Measurements from ENCODE around the gene RTP2. TPM values are rescaled to one million over a fixed set of nuclear protein-coding genes. Genes with fewer than 3 reads are reported as not detected.

The RTP2 gene
- total and polyA plus RNA-seq, 9 of the 15 experiments (the other 6 are each of a cell fraction or from before 2014, with no cell fraction given), result not detected

DNA sequence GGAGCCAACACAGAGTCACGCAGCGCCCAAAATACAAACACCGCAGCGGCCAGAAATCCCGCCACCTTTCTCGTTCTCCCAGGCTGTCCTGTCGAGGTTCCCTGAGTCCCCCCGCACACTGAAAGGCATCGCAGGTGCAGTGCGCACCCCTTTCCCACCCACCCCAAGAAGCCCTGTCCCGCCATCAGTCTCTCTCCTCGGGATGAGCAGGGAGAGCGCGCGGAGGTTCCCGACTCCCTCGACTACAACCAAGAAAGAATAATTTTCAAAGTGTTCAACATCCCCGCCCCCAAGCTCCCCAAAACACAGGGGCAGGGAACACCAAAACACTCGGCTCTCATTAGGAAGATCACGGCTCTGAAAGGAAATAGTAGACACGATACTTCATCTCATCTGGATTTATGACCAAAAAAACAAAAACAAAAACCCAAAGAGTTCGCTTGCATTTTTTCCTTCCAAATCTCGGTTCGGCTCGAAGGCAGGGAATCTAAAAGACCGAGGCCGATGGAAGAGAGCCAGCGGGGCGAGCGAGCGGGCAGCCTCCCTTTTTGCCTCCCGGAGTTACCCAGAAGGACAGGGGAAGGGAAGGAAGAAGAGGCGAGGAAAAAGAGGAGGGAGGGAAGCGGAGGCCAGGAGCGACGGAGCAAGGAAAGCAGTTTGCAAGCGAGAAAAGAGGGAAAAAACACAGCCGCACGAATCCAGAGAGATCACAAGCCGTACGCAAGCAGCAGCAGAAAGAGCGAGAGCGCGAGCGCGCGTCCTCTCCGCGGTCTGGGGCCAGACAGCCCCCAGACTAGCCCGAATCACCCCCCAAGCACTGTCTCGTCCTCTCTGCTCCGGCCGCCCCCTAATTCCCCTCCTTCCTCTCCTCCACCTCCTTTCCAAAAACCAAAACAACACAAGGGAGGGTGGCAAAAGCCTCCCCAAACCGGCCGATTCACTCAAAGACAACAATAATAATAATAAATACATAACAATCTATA lies 42.1 kb upstream of the RTP2 start (continued):
- TF ChIP-seq, protein P1, sequence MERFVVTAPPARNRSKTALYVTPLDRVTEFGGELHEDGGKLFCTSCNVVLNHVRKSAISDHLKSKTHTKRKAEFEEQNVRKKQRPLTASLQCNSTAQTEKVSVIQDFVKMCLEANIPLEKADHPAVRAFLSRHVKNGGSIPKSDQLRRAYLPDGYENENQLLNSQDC (CRISPR knock-in tag; IDR thresholded peaks at IDR 0.05), result no peak
- no peak for TF ChIP-seq TOE1 (IDR thresholded peaks at IDR 0.05; ENCODE audit: borderline replicate concordance)
- no peak for TF ChIP-seq TOE1 (CRISPR knock-in tag; IDR thresholded peaks at IDR 0.05; ENCODE audit: borderline replicate concordance, low read depth)
- TF ChIP-seq EP300 (IDR thresholded peaks at IDR 0.05; ENCODE audit: low read length), result no peak
- TF ChIP-seq FOXK2 (conservative IDR thresholded peaks at IDR 0.05 in 1 of 2, IDR thresholded peaks at IDR 0.05 in 1 of 2; ENCODE audit: low read depth in 2 of 2), result 0 out of 4 replicates have a peak, but pooled peaks of 1 of the 2 experiments have one; percentile 59
- no peak for TF ChIP-seq JUN (IDR thresholded peaks at IDR 0.05; ENCODE audit: borderline replicate concordance, low read depth, low read length)
- TF ChIP-seq JUN (CRISPR knock-in tag; IDR thresholded peaks at IDR 0.05; ENCODE audit: borderline replicate concordance), result no peak
- no peak for TF ChIP-seq ZNF644 (tag; IDR thresholded peaks at IDR 0.05; ENCODE audit: low read depth)
- no peak for TF ChIP-seq ZNF3 (CRISPR knock-in tag; IDR thresholded peaks at IDR 0.05)
- TF ChIP-seq, protein P2, sequence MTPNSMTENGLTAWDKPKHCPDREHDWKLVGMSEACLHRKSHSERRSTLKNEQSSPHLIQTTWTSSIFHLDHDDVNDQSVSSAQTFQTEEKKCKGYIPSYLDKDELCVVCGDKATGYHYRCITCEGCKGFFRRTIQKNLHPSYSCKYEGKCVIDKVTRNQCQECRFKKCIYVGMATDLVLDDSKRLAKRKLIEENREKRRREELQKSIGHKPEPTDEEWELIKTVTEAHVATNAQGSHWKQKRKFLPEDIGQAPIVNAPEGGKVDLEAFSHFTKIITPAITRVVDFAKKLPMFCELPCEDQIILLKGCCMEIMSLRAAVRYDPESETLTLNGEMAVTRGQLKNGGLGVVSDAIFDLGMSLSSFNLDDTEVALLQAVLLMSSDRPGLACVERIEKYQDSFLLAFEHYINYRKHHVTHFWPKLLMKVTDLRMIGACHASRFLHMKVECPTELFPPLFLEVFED (CRISPR knock-in tag; conservative IDR thresholded peaks at IDR 0.05), result peak; percentile 87
- TF ChIP-seq, protein P3, sequence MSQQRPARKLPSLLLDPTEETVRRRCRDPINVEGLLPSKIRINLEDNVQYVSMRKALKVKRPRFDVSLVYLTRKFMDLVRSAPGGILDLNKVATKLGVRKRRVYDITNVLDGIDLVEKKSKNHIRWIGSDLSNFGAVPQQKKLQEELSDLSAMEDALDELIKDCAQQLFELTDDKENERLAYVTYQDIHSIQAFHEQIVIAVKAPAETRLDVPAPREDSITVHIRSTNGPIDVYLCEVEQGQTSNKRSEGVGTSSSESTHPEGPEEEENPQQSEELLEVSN (IDR thresholded peaks at IDR 0.05; ENCODE audit: borderline replicate concordance in 1 of 2, extremely low read depth in 1 of 2, insufficient read depth in 1 of 2, insufficient read length in 1 of 2, low read depth in 1 of 2, low read length in 1 of 2, poor library complexity in 1 of 2, severe bottlenecking in 1 of 2), result peak in 1 of 2 experiments; percentile 16
- no peak for TF ChIP-seq HMG20A (CRISPR knock-in tag; conservative IDR thresholded peaks at IDR 0.05)
- TF ChIP-seq MAFG (tag; conservative IDR thresholded peaks at IDR 0.05), result no peak
- no peak for TF ChIP-seq SIRT6 (IDR thresholded peaks at IDR 0.05; ENCODE audit: low read depth, low read length)
- TF ChIP-seq HMGXB4 (CRISPR knock-in tag; IDR thresholded peaks at IDR 0.05), result no peak
- TF ChIP-seq NR1H2 (CRISPR knock-in tag; IDR thresholded peaks at IDR 0.05), result no peak
- TF ChIP-seq BRD4 (IDR thresholded peaks at IDR 0.05), result peak; percentile 18; the same call in 1 of the 2 replicates
- TF ChIP-seq, protein P4, sequence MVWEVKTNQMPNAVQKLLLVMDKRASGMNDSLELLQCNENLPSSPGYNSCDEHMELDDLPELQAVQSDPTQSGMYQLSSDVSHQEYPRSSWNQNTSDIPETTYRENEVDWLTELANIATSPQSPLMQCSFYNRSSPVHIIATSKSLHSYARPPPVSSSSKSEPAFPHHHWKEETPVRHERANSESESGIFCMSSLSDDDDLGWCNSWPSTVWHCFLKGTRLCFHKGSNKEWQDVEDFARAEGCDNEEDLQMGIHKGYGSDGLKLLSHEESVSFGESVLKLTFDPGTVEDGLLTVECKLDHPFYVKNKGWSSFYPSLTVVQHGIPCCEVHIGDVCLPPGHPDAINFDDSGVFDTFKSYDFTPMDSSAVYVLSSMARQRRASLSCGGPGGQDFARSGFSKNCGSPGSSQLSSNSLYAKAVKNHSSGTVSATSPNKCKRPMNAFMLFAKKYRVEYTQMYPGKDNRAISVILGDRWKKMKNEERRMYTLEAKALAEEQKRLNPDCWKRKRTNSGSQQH (CRISPR knock-in tag; IDR thresholded peaks at IDR 0.05), result peak; percentile 83; the same call in 1 of the 2 replicates
- peak; percentile 82 for TF ChIP-seq POLR2A (conservative IDR thresholded peaks at IDR 0.05)
- no peak; the same call in 1 of the 2 replicates for TF ChIP-seq GTF2E2 (tag; IDR thresholded peaks at IDR 0.05)
- no peak for TF ChIP-seq RBM25 (IDR thresholded peaks at IDR 0.05; ENCODE audit: low read depth, low read length, severe bottlenecking)

Data from K562 (cell line).